Activated CD4-positive, alpha-beta T cell treated with anti-CD3 and anti-CD28 coated beads, Interleukin-2, amount 10 ng/mL, durations not matched to agents 7 days and 5 days (primary cell): ENCODE results near the gene FRAS1. TPM values are rescaled to one million over a fixed set of nuclear protein-coding genes. Genes with fewer than 3 reads are reported as not detected.
"Not testable (repeated sequence)": the region's sequence is repeated elsewhere in the genome, so short reads cannot be mapped to it uniquely, and the experiment has no call there.

Experiments
- CTCF ChIA-PET: fragments of 350-600 bp; sonication (Branson Sonifier 250); formaldehyde crosslinking; loops from one replicate; lab custom pipeline; 2021; ENCODE audit warnings: antibody characterized with exemption; lab: Charles Lee
- POLR2A ChIA-PET: fragments of 350-600 bp; sonication (Branson Sonifier 250); formaldehyde crosslinking; loops from one replicate; lab custom pipeline; 2021; ENCODE audit warnings: antibody characterized with exemption; lab: Charles Lee
- DNase-seq: peaks from one replicate; pipeline ENCODE4 v3.0.0-alpha.2; 2020
- H3K27ac Mint-ChIP-seq: one replicate; pipeline ENCODE4 v1.8.0; 2021; ENCODE audit warnings: mild to moderate bottlenecking, moderate library complexity, mixed read lengths
- H3K27me3 Mint-ChIP-seq: one replicate; pipeline ENCODE4 v1.8.0; 2021; ENCODE audit warnings: mixed read lengths
- H3K36me3 Mint-ChIP-seq: one replicate; pipeline ENCODE4 v1.8.0; 2021; ENCODE audit warnings: low read depth, mixed read lengths
- H3K4me1 Mint-ChIP-seq: one replicate; pipeline ENCODE4 v1.8.0; 2021; ENCODE audit warnings: mixed read lengths
- H3K4me3 Mint-ChIP-seq: one replicate; pipeline ENCODE4 v1.8.0; 2021; ENCODE audit warnings: mild to moderate bottlenecking, moderate library complexity, mixed read lengths
- H3K9me3 Mint-ChIP-seq: one replicate; pipeline ENCODE4 v1.8.0; 2021; ENCODE audit warnings: mixed read lengths
- total RNA-seq, 2 experiments: library from RNA; stranded (reverse); gene quantifications; one replicate each; pipeline ENCODE4 v1.2.3, GENCODE V29; 2021

FRAS1 gene
- total RNA-seq, 2 experiments from 2014 or later: not detected

DNA sequence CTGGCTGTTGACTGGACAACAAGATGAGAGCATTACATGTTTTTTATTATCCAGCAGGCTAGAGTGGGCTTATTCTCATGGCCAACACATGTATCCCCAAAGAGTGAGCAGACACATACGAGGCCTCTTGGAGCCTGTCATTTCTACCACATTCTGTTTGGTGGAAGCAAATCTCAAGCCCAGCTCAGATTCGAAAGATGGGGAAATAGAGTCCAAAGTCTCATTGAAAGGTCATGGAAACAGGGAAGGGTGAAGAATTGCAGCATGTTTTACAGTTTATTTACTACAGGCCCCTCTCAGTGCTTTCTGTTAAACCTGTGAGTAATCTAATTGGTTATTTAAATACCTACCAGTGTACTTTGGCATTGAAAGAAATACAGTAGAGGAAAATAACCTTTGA, 108.6 kb downstream of the FRAS1 start:
- ChIA-PET POLR2A (no interaction called here), CTCF (no interaction called here)
- Mint-ChIP-seq H3K36me3 (no peaks in the 10 kb centered on the region), H3K27me3 (peaks cover 17% of the 10 kb centered on the region), H3K4me1 (peaks cover 2% of the 10 kb centered on the region), H3K27ac (no peak overlapping the region), H3K9me3 (no peaks in the 10 kb centered on the region), H3K4me3 (no peak overlapping the region)
- no peak for DNase-seq

GRCh38 chr4:78166622-78167021, 109.5 kb downstream of the FRAS1 start:
- no peak overlapping the region for H3K4me3 Mint-ChIP-seq
- peaks cover 17% of the 10 kb centered on the region for H3K27me3 Mint-ChIP-seq
- CTCF ChIA-PET: no interaction called here
- POLR2A ChIA-PET: no interaction called here
- H3K9me3 Mint-ChIP-seq: no peaks in the 10 kb centered on the region
- no peak for DNase-seq
- peaks cover 2% of the 10 kb centered on the region for H3K4me1 Mint-ChIP-seq
- H3K27ac Mint-ChIP-seq: no peak overlapping the region
- no peaks in the 10 kb centered on the region for H3K36me3 Mint-ChIP-seq

DNA sequence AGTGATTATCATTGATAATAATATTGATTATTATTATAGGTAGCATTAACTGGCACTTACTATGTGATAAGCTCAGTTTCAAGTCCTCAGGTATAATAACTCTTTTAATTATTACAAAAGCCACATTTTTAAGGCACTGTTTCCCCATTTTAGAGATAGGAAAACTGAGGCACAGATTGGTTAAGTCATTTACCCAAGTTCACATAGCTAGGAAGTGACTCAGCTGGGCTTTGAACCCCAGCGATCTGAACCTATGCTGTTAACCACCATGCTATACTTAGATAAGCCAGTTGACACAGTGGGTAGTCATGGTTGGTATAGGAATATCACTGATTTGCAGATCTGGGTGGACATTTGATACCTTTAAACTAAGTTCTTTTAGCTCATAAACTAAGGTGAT, 110.4 kb downstream of the FRAS1 start:
- Mint-ChIP-seq H3K27me3 (peaks cover 14% of the 10 kb centered on the region), H3K27ac (no peak overlapping the region), H3K4me1 (peaks cover 2% of the 10 kb centered on the region), H3K9me3 (no peaks in the 10 kb centered on the region), H3K36me3 (no peaks in the 10 kb centered on the region), H3K4me3 (no peak overlapping the region)
- DNase-seq: no peak
- POLR2A ChIA-PET: no interaction called here
- CTCF ChIA-PET: interaction anchor here (0.8 kb wide), 1 partner anchor 17 kb away, joined by 3 read pairs; no protein-coding TSS in a partner anchor

DNA sequence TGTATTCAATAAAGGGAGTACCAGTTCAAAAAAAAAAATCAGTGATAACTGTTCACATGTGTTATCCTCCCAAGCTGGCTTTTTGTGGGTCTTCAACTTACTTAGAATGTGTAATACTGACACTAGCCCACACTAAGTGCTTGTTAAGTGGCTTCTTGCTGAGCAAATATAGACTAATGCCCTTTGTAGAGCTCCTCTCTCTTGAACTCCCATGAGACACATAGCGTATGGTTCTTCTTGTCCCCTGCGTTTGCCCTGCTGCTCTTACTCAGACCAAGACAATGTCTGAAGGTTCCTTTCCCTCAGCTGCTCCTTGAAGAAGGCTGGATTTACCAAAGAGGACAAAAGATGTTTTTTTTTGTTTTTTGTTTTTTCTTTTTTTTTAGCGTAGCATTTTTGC, 110.9 kb downstream of the FRAS1 start:
- ChIA-PET CTCF (interaction anchor here (0.8 kb wide), 1 partner anchor 17 kb away, joined by 3 read pairs; no protein-coding TSS in a partner anchor), POLR2A (no interaction called here)
- no peak overlapping the region for H3K27ac Mint-ChIP-seq
- H3K36me3 Mint-ChIP-seq: no peaks in the 10 kb centered on the region
- no peak for DNase-seq
- peaks cover 2% of the 10 kb centered on the region for H3K4me1 Mint-ChIP-seq
- peaks cover 10% of the 10 kb centered on the region for H3K27me3 Mint-ChIP-seq
- no peaks in the 10 kb centered on the region for H3K9me3 Mint-ChIP-seq
- H3K4me3 Mint-ChIP-seq: no peak overlapping the region

DNA sequence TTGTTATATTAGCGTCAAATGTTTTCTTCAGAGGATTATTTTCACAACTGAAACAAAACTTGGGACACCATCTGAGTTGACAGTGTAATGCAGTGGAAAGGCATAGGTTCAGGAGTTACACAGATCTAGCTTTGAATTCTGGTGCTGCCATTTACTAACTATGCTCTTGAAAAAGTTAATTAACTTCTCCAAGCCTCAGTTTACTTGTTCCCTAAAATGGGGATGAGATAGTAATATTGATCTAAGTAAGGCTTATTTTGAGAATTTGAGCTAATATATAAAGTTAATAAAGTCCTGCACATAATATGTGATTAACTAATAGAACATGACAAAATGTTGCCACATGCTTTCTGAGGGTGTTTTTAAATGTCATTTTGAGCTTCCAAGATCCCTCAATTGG, 112.6 kb downstream of the FRAS1 start:
- CTCF ChIA-PET: interaction anchor here (0.5 kb wide), 1 partner anchor 109 kb away, joined by 3 read pairs; no protein-coding TSS in a partner anchor
- no peak for DNase-seq
- H3K4me3 Mint-ChIP-seq: no peak overlapping the region
- POLR2A ChIA-PET: no interaction called here
- H3K27ac Mint-ChIP-seq: no peak overlapping the region
- no peaks in the 10 kb centered on the region for H3K9me3 Mint-ChIP-seq
- no peaks in the 10 kb centered on the region for H3K36me3 Mint-ChIP-seq
- peaks cover 6% of the 10 kb centered on the region for H3K27me3 Mint-ChIP-seq
- H3K4me1 Mint-ChIP-seq: peaks cover 2% of the 10 kb centered on the region

- Mint-ChIP-seq H3K9me3 (no peaks in the 10 kb centered on the region), H3K4me1 (peaks cover 2% of the 10 kb centered on the region), H3K36me3 (no peaks in the 10 kb centered on the region), H3K4me3 (no peak overlapping the region), H3K27ac (no peak overlapping the region), H3K27me3 (peaks cover 6% of the 10 kb centered on the region)
- POLR2A ChIA-PET: no interaction called here
- no peak for DNase-seq
- CTCF ChIA-PET: no interaction called here
Measured at GRCh38 chr4:78171482-78171881, 114.4 kb downstream of the FRAS1 start.

- Mint-ChIP-seq H3K27ac (no peak overlapping the region), H3K27me3 (no peaks in the 10 kb centered on the region), H3K36me3 (no peaks in the 10 kb centered on the region), H3K4me1 (no peaks in the 10 kb centered on the region), H3K9me3 (no peaks in the 10 kb centered on the region), H3K4me3 (no peak overlapping the region)
- ChIA-PET CTCF (no interaction called here), POLR2A (no interaction called here)
- DNase-seq: no peak
Measured at GRCh38 chr4:78174891-78175290, 117.8 kb downstream of the FRAS1 start.

GRCh38 chr4:78179196-78179595, 122.1 kb downstream of the FRAS1 start:
- no peaks in the 10 kb centered on the region for H3K27me3 Mint-ChIP-seq
- ChIA-PET CTCF (no interaction called here), POLR2A (no interaction called here)
- no peaks in the 10 kb centered on the region for H3K4me1 Mint-ChIP-seq
- no peak overlapping the region for H3K27ac Mint-ChIP-seq
- no peak overlapping the region for H3K4me3 Mint-ChIP-seq
- H3K9me3 Mint-ChIP-seq: no peaks in the 10 kb centered on the region
- no peaks in the 10 kb centered on the region for H3K36me3 Mint-ChIP-seq
- no peak for DNase-seq

DNA sequence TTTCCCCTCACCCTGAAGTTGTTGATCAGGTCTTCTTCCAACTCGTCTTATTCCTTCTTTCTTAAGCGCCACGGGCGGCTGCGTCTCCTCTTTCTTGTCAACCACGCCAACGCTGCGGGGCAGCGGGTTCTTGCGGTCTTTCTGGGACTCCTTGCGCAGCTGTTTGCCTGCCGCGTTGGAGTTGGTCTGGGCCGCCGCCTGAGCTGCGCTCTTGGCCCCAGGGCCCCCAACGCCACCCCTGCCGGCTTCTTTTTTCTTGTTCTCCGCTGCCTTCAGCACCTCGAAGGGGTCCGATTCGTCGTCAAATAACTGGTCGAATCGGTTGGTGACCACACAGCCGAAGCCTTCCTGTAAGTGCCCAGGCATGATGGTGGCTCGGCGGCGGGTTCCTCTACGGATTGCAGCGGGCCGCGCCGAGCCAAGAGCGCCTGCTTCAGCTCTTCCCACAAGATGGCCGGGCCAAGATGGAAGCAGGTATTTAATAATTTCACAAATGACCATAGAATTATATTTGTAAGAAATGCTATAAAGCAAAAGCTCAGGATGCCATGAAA, 124.6 kb downstream of the FRAS1 start:
- H3K27me3 Mint-ChIP-seq, H3K4me3 Mint-ChIP-seq, CTCF ChIA-PET, H3K36me3 Mint-ChIP-seq, DNase-seq, H3K4me1 Mint-ChIP-seq, H3K9me3 Mint-ChIP-seq, H3K27ac Mint-ChIP-seq, POLR2A ChIA-PET: not testable (repeated sequence)

DNA sequence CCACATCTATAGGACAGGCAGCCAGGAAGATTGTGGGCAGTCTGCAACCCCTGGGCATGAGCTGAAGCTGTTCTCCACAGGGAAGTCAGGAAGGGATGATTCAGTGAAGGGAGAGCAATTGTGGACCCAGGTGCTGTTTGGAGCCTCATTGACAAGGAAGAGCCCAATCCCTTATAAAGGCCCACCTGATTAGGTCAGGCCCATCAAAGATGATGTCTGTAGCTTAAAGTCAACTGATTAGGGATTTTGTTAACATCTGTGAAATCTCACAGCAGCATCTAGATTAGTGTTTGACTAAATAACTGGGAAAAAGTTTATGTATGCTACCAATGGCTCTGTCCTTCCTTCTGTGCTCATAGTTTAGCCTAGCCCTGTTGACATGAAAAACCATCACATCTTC, 127.5 kb downstream of the FRAS1 start:
- Mint-ChIP-seq H3K9me3 (no peaks in the 10 kb centered on the region), H3K4me1 (no peaks in the 10 kb centered on the region), H3K36me3 (no peaks in the 10 kb centered on the region), H3K4me3 (no peak overlapping the region), H3K27me3 (peaks cover 3% of the 10 kb centered on the region), H3K27ac (no peak overlapping the region)
- DNase-seq: no peak
- ChIA-PET CTCF (interaction anchor here (0.6 kb wide), 1 partner anchor 306 kb away, joined by 3 read pairs; no protein-coding TSS in a partner anchor), POLR2A (no interaction called here)

GRCh38 chr4:78185117-78185516, 128.0 kb downstream of the FRAS1 start:
- Mint-ChIP-seq H3K27me3 (peaks cover 3% of the 10 kb centered on the region), H3K9me3 (no peaks in the 10 kb centered on the region), H3K36me3 (no peaks in the 10 kb centered on the region), H3K4me3 (no peak overlapping the region), H3K27ac (no peak overlapping the region), H3K4me1 (no peaks in the 10 kb centered on the region)
- DNase-seq: no peak
- ChIA-PET POLR2A (no interaction called here), CTCF (interaction anchor here (0.6 kb wide), 1 partner anchor 237 kb away, joined by 3 read pairs; no protein-coding TSS in a partner anchor)

- Mint-ChIP-seq H3K9me3 (no peaks in the 10 kb centered on the region), H3K36me3 (no peaks in the 10 kb centered on the region), H3K4me3 (no peak overlapping the region), H3K4me1 (no peaks in the 10 kb centered on the region), H3K27ac (no peak overlapping the region), H3K27me3 (peaks cover 3% of the 10 kb centered on the region)
- ChIA-PET POLR2A (no interaction called here), CTCF (interaction anchor here (0.7 kb wide), 1 partner anchor 37 kb away, joined by 3 read pairs; no protein-coding TSS in a partner anchor)
- DNase-seq: no peak
Measured at GRCh38 chr4:78186597-78187543, 129.7 kb downstream of the FRAS1 start.

DNA sequence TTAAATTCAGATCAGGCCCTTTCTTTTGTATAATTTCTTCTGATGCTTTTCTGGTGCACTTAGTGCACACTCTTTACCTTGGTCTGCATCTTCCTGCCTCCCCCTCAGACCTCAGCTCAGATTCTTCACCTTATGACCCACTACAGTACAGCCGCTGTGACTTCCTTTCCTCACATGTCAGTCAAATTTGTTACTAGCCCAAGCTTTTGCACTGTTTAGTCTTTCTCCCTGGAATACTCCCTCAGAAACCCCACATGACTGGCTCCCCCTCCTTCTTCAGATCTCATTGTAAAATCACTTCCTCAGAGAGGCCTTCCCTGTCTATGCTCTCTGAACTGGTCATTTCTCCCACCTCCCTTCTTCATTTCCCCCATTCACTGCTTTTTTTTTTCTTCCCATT, 132.9 kb downstream of the FRAS1 start:
- no peaks in the 10 kb centered on the region for H3K4me1 Mint-ChIP-seq
- no peak for DNase-seq
- ChIA-PET POLR2A (no interaction called here), CTCF (no interaction called here)
- H3K9me3 Mint-ChIP-seq: peaks cover 4% of the 10 kb centered on the region
- no peaks in the 10 kb centered on the region for H3K36me3 Mint-ChIP-seq
- H3K4me3 Mint-ChIP-seq: no peak overlapping the region
- no peak overlapping the region for H3K27ac Mint-ChIP-seq
- peaks cover 3% of the 10 kb centered on the region for H3K27me3 Mint-ChIP-seq
